GM21786 (cell line): Measurements from ENCODE around the gene INO80E.
"Not testable (repeated sequence)": the region's sequence is repeated elsewhere in the genome, so short reads cannot be mapped to it uniquely, and the experiment has no call there.

Source experiments
- ATAC-seq: cut with Tn5 transposase; IDR thresholded peaks from one replicate; pipeline ENCODE4 v1.9.1; 2021; ENCODE audit not compliant: unreplicated experiment

Gene INO80E

GRCh38 chr16:29995911-29996765 is at the start of gene INO80E:
TSS of gene INO80E (plus strand) at chr16:29996241. CDS start at chr16:29996311, 70 bp downstream.
- ATAC-seq: peak; percentile 89

GRCh38 chr16:29947897-29948296 is 48.1 kb upstream of the INO80E start:
- ATAC-seq: no peak

- ATAC-seq: no peak
Observed at GRCh38 chr16:29950806-29951461, 45.1 kb upstream of the INO80E start.

GRCh38 chr16:29951625-29952365 is 44.2 kb upstream of the INO80E start:
- ATAC-seq: no peak

GRCh38 chr16:29958756-29959155 is 37.3 kb upstream of the INO80E start:
- ATAC-seq: no peak

- ATAC-seq: no peak
Observed at GRCh38 chr16:29959293-29959692, 36.7 kb upstream of the INO80E start.

GRCh38 chr16:29959821-29960220 is 36.2 kb upstream of the INO80E start:
- not testable (repeated sequence) for ATAC-seq

- ATAC-seq: no peak
Observed at GRCh38 chr16:29961127-29961478, 34.9 kb upstream of the INO80E start.

GRCh38 chr16:29961479-29962343 is 34.3 kb upstream of the INO80E start, which contains the start of gene TMEM219:
TSS of gene TMEM219 (plus strand) at chr16:29962079. CDS start at chr16:29963144, 1,065 bp downstream.
- ATAC-seq: peak; percentile 90

GRCh38 chr16:29962344-29962994 is 33.6 kb upstream of the INO80E start:
- ATAC-seq: no peak

GRCh38 chr16:29963021-29963743 is 32.9 kb upstream of the INO80E start:
- no peak for ATAC-seq

- no peak for ATAC-seq
Observed at GRCh38 chr16:29968205-29968604, 27.8 kb upstream of the INO80E start.

GRCh38 chr16:29971304-29971703 is 24.7 kb upstream of the INO80E start:
- ATAC-seq: no peak

- no peak for ATAC-seq
Observed at GRCh38 chr16:29972500-29972899, 23.5 kb upstream of the INO80E start.

GRCh38 chr16:29972992-29973383 is 23.1 kb upstream of the INO80E start:
- ATAC-seq: no peak

- peak; percentile 93 for ATAC-seq
Observed at GRCh38 chr16:29973384-29974246, 22.4 kb upstream of the INO80E start, which contains the start of gene TAOK2. TSS of gene TAOK2 (plus strand) at chr16:29973868. CDS start at chr16:29977773, 3,905 bp downstream.

GRCh38 chr16:29974291-29975133 is 21.5 kb upstream of the INO80E start:
- no peak for ATAC-seq
